NCI-H2227 (cell line): ENCODE data around the gene STX2.
"Not testable (repeated sequence)": the region's sequence is repeated elsewhere in the genome, so short reads cannot be mapped to it uniquely, and the experiment has no call there.

ENCODE experiments used
- DNase-seq: peaks from one replicate; lab custom pipeline; 2025; ENCODE audit not compliant: unreplicated experiment; lab: John Stamatoyannopoulos, UW

Gene STX2

GRCh38 chr12:130870442-130871285, 31.6 kb upstream of the STX2 start:
- DNase-seq, result peak; percentile 31

- DNase-seq, result no peak
Observed at GRCh38 chr12:130868412-130868811, 29.4 kb upstream of the STX2 start.

- no peak for DNase-seq
Observed at GRCh38 chr12:130863298-130863697, 24.2 kb upstream of the STX2 start.

DNA sequence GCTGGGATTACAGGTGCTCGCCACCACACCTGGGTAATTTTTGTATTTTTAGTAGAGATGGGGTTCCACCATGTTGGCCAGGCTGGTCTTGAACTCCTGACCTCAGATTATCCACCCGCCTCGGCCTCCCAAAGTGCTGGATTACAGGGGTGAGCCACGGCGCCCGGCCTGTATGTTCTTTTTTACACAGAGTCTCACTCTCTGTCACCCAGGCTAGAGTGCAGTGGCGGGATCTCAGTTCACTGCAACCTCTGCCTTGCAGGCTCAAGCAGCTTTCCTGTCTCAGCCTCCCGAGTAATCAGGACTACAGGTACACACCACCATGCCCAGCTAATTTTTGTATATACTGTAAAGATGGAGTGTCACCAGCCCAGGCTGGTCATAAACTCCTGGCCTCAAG, 23.7 kb upstream of the STX2 start:
- DNase-seq, result not testable (repeated sequence)

GRCh38 chr12:130862161-130862560, 23.1 kb upstream of the STX2 start:
- no peak for DNase-seq

DNA sequence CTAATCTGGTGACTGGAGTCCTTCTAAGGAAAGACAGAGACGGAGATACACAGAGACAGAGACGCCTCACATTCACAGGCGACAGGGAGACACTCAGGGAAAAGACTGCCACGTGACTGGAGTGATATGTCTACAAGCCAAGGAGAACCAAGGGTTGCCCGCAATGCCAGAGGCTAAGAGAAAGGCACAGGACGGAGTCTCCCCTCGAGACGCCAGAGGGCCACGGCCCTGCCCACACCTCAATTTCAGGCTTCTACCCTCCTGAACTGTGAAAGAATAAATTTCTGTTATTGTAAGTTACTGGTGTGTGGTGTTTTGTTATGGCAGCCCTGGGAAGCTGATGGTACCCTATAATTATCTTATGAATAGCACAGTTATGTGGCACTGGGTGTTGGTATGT, 21.3 kb upstream of the STX2 start:
- peak; percentile 65 for DNase-seq

DNA sequence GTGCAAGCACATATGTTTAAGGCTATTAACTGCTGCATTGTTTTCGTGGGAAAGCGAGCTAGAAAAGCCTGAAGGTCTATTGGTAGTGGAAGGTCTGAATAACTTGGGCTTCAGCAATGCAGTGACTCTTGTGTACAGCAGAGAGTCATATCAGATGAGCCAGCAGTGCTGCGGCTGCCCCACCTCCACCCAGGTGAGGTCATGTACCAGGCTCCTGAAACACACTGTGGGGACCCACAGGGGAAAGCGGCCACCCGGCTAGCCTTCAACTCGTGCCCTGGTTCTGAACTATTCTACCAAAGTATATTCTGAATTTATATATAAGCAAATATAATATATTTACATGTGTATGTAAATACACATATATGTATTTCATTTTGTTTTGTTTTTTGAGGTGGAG, 20.1 kb upstream of the STX2 start:
- DNase-seq, result no peak

- no peak for DNase-seq
Observed at GRCh38 chr12:130858084-130858483, 19.0 kb upstream of the STX2 start.

DNA sequence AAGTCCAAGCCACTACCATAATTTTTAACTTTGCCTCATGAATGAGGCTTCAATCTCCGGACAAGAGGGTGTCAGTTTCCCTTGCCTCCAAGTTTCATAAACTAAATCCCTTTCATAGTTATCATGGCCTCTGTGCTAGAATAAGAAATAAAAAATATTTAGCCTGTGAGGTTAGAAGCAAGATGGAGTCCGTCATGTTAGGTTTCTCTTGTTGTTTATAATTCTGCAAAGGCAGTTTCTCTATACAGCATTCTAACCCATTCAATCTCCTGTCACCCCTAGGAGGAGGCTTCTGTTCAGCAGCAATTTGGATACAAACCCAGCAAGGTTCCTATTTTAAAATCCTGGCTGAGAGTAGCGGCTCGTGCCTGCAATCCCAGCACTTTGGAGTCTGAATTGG, 17.0 kb upstream of the STX2 start:
- no peak for DNase-seq

GRCh38 chr12:130850418-130851021, 11.5 kb upstream of the STX2 start:
- no peak for DNase-seq

DNA sequence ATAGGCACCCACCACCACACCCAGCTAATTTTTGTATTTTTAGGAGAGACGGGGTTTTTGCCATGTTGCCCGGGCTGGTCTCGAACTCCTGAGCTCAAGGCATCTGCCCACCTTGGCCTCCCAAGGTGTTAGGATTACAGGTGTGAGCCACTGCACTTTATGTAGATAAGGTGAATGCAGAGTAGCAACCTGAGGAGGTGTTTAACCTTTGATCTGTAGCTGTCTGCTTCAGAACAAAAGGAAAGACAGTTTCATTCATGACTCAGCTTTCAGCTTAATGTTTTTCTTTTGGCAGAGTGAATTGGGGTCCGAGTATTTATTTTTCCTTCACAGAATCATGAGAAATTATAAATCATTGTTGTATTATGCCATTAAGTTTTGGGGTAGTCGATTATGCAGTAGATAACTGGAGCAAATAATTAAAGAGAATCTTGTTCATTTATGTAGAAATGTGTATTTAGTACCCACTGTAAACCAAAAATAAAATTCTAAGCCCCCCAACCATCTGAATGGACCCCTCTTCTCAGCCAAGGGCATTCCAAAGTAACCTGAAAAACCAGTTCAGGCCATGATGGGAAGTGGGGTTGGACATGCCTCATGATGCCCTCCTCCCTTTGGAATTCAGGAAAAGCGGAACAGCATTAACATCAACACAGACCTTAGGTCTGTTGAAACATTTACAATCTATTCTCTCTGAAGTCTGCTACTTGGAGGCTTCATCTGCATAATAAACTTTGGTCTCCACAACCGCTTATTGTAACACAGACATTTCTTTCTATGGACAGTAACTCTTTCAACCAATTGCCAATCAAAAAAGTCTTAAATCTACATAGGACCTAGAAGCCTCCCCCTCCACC, 10.7 kb upstream of the STX2 start:
- DNase-seq, result no peak

DNA sequence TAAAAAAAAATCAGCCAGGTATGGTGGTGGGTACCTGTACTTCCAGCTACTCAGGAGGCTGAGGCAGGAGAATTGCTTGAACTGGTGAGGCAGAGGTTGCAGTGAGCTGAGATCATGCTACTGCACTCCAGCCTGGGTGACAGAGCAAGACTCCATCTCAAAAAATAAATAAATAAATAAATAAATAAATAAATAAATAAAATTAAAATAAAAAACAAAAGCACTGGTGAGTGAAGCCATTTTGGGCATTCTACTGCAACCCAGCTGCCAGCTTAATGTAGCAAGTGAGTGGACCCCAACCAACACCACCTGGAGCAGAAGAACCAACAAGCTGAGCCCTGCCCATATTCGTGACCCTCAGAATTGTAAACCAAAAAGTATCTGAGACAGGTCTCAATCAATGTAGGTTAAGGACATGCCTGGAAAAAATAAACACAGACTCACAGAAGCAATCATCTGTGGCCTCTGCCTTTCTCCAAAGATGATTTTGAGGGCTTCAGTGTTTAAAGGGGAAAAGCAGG, 9.8 kb upstream of the STX2 start:
- DNase-seq, result not testable (repeated sequence)

GRCh38 chr12:130848105-130848504, 9.1 kb upstream of the STX2 start:
- DNase-seq, result not testable (repeated sequence)

DNA sequence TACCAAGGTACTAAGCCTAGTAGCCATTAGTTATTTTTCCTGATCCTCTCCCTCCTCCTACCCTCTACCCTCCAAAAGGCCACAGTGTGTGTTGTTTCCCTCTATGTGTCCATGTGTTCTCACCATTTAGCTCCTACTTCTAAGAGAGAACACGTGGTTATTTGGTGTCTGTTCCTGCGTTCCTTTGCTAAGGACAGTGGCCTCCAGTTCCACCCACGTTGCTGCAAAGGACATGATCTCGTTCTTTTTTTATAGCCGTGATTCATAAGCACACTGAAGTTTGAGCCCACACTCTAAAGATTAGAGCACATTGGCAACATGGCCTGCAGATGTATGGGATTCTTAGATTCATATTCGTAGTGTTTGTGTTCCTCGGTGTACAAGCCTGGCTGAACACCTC, 8.1 kb upstream of the STX2 start:
- no peak for DNase-seq

DNA sequence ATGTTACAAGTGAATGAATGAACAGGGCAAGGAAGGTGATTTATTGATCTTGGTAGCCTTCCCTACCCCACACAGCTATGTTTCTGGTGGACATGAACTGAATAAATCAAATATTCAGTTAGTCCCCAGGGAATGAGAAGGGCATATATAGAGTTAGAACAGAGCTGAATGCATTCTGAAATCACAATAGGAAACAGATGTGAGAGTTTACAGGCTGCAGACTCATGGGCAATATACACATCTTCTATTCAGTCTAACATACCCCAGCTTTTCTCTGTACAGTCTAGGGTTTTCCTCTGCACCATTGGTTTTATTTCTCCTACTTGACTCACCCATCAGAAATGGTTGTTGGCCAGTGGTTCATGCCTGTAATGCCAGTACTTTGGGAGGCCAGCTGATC, 7.3 kb upstream of the STX2 start:
- no peak for DNase-seq

DNA sequence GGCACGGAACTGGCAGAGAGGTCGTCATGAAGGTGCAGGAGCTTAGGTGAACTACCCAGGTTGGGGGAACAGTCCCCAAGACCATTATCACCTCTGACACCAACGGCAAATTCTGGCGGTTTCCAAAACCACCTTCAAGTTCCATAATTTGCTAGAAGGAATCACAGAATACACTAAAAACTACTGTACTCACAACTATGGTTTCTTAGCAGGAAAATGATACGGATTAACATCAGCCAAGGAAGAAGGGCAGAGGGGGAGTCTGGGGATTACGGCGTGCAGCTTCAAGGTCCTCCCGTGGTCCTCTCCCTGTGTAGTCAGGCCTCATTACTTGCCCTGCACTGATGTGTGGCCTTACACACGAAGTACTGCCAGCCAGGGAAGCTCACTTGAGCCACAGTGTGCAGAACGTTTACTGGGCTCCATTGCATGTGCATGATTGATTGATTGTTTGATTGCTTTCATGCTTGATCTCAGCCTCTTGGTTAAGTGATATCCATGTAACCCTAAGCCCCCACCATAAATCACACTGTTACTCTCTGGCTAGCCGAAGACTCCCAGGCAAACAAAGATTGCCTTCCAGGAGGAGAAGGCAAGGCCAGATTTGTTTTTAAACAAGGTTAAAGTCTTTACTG, 837 bp upstream of the STX2 start:
- peak; percentile 14 for DNase-seq

DNA sequence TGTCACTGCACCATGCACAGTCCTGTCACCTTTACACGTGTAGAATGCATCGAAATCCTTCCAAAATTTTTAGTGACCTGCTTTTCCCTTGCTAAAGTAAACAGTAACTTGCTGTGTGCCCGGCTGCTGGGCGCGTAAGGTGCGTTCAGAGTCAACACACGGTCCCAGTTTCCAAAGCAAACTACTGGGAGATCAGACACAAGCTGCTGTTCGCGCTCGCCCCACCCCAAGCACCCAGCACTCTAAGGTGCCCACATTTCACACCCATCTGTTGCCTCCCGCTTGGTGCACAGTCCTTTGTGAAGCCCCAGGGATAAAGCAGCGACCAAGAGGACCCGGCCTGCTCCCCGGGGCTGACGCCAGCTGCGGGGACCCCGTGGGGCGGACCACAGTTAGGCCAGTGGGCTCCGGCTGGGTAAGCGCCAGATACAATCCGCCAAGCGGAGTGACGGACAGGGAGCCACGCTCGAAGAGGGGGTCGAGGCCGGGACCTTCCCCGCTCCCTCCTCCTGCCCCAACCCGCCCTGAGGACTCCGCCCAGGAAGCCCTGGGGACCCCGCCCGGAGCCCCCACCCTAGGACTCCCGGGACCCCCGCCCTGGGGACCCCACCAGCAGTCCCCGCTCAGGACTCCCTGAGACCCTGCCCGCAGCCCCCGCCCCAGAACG, 633 bp downstream of the STX2 start:
- peak; percentile 63 for DNase-seq

DNA sequence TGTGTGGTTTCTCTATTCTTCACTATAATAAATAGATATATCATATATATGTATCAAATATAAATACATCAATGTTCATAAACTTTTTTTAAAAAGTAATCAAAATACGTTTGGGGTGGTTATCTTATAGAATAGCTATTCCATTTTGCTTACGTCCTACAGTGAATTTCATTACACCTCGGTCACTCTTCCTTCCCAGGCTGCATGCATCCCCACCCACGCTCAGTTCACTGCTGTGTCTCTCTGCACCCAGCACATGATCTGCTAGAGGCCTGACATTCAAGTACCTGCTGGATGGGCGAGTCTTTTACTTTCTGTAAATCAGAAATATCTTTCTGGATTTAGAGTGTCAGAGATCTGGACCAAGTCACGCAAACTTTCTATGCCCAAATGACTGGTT, 3.6 kb downstream of the STX2 start:
- no peak for DNase-seq

DNA sequence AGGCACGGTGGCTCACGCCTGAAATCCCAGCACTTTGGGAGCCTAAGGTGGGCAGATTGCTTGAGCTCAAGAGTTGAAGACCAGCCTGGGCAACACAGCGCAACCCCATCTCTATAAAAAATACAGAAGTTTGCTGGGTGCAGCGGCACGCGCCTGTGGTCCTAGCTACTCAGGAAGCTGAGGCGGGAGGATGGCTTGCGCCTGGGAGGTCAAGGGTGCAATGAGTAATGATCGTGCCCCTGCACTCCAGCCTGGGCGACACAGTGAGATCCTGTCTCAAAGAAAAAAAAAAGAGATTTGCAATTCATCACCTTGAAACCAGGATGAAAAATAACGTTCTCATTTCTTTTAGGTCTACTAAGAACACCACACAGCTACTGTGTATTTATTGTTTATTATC, 4.0 kb downstream of the STX2 start:
- no peak for DNase-seq

DNA sequence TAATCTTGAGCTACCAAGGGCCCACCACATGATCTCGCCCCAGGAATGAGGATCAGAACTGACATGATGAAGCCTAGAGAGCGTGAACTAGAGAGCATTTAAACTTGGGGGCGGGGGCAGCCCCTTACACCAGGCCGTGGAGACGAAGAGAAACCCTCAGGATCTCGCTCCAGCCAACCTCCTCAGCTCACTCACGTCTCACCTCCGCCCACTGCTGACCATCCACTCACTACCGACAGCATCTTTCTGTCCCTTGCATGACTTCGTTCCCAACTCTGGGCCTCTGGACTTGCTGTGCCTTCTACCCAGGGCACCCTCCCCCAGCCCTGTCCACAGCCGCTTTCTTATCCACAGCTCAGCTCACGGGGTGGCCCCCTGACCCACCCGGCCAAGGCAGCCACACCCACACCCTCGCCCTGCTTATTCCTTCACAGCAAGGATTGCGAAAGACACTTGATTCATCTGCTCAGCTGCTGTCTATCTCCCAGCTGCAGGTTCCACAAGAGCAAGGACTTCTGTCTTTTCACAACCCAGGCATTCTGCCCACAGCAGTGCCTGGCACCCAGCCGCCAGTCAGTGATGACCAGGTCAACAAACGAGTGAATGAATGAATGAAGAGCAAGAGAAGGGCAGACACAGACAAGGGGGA, 6.4 kb downstream of the STX2 start:
- DNase-seq, result no peak
